Esophagus mucosa (tissue), 1 donor: ENCODE results near the gene PDIA2. TPM values are rescaled to one million over a fixed set of nuclear protein-coding genes. Genes with fewer than 3 reads are reported as not detected.
"Not testable (repeated sequence)": the region's sequence is repeated elsewhere in the genome, so short reads cannot be mapped to it uniquely, and the experiment has no call there.

Source experiments
- ATAC-seq: fragments of 200-7000 bp; cut with Tn5 transposase; one replicate; pipeline ENCODE4 v1.9.1; 2020
- total RNA-seq: library from RNA; stranded (reverse); gene quantifications from one replicate; pipeline ENCODE4 v1.2.4, GENCODE V29; 2023
- donor health status: DM: yes; HTN: yes; CAD: no.

Gene PDIA2
- total RNA-seq, 1 donor from 2014 or later, result not detected

DNA sequence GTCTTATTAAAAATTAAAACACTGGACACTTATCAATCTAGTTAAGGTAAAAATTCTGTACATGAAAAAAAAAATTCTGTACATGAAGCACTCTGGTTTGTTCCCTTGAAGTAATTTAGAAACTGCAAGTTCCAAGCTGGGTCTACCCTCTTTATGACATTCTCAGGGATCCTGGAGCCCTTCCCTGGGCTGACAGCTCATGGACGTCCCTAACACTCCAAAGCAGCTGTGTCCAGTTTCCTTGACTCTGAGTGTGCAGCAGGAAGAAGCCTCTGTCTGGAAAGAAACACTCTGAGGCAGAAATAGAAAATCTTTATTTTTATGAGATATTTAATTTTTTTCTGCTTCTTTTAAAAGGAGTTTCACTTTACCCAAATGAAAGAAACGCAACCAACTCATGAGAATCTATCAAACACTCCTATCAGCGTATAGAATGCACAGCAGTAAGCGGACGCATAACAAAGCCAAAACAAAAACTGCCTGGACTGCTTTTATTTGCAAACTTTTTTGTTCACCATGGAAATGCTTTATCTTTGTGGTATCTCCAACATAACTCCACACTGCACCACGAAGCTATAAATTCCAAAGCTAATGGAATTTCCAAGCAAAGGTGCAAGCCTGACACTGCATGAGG lies 48.3 kb downstream of the PDIA2 start:
- ATAC-seq, result not testable (repeated sequence)

GRCh38 chr16:333406-334094 lies 50.6 kb downstream of the PDIA2 start:
- no peak for ATAC-seq

GRCh38 chr16:334164-334832 lies 51.3 kb downstream of the PDIA2 start:
- not testable (repeated sequence) for ATAC-seq

- ATAC-seq, result not testable (repeated sequence)
Measured at GRCh38 chr16:334861-335632, 52.1 kb downstream of the PDIA2 start.

DNA sequence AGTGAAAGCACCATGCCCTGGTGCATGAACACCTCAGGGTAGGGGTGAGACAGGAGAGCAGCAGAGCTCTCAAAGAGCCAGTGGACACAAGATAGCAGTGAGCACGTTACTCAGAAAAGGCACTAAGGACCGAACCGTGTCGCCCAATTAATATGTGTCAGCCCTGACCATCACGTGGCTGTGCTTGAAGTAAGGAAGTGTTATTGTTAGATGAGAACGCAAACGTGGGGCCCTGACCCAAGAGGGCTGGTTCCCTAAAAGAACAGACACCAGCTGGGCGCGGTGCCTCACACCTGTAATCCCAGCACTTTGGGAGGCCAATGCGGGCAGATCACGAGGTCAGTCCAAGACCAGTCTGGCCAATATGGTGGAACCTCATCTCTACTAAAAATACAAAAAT lies 53.3 kb downstream of the PDIA2 start:
- no peak for ATAC-seq

Other genes starting within 250 kb of the PDIA2 start
- 9.5 TPM for gene POLR3K, start 229.6 kb upstream of the PDIA2 start, total RNA-seq
- 18.8 TPM for gene SNRNP25, start 229.3 kb upstream of the PDIA2 start, total RNA-seq
- gene RHBDF1, start 210.5 kb upstream of the PDIA2 start, total RNA-seq, result 21.8 TPM
- gene MPG, start 204.9 kb upstream of the PDIA2 start, total RNA-seq, result 46.5 TPM
- gene NPRL3, start 144.5 kb upstream of the PDIA2 start, total RNA-seq, result 20.5 TPM
- gene HBZ, start 130.5 kb upstream of the PDIA2 start, total RNA-seq, result not detected
- gene HBM, start 117.2 kb upstream of the PDIA2 start, total RNA-seq, result not detected
- gene HBA2, start 110.3 kb upstream of the PDIA2 start, total RNA-seq, result 8.2 TPM
- gene HBA1, start 106.5 kb upstream of the PDIA2 start, total RNA-seq, result 7.9 TPM
- gene HBQ1, start 102.7 kb upstream of the PDIA2 start, total RNA-seq, result not detected
- 23.3 TPM for gene LUC7L, start 53.7 kb upstream of the PDIA2 start, total RNA-seq
- 56.4 TPM for gene FAM234A, start 48.3 kb upstream of the PDIA2 start, total RNA-seq
- 0.92 TPM for gene RGS11, start 7.2 kb upstream of the PDIA2 start, total RNA-seq
- gene ARHGDIG, start 2.6 kb upstream of the PDIA2 start, total RNA-seq, result not detected
- 15.3 TPM for gene AXIN1, start 69.6 kb downstream of the PDIA2 start, total RNA-seq
- 50.8 TPM for gene MRPL28, start 87.4 kb downstream of the PDIA2 start, total RNA-seq
- 14.5 TPM for gene PGAP6, start 98.8 kb downstream of the PDIA2 start, total RNA-seq
- gene NME4, start 114.0 kb downstream of the PDIA2 start, total RNA-seq, result 25.3 TPM
- gene DECR2, start 118.7 kb downstream of the PDIA2 start, total RNA-seq, result 8.4 TPM
- gene RAB11FIP3, start 142.5 kb downstream of the PDIA2 start, total RNA-seq, result 6.3 TPM
- gene CAPN15, start 244.5 kb downstream of the PDIA2 start, total RNA-seq, result 27.1 TPM